ENCODE data around the gene HEXD.

The HEXD gene

DNA sequence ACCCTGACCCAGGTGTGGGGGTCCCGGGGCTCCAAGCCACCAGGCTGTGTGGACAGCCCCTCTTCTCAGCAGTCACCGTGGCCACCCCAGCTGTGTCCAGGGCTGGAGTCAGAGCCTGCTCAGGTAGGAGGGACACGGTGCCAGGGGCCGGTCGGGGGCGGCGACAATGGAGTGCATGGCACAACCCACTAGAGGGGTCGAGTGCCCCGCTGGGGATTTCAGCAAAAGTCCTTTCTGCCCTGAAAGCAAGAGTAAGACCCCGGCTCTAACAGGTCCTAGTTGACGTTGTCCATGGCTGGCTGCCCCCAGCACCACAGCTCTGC lies 35.3 kb upstream of the HEXD start:
- no peaks in the 10 kb centered on the region for H4K20me1 ChIP-seq (ENCODE audit: insufficient read depth, low read length)
- no peaks in the 10 kb centered on the region; the same call in 1 of the 2 replicates for H3K27me3 ChIP-seq (replicated peaks; ENCODE audit: insufficient read depth, low read length)
- no peaks in the 10 kb centered on the region for H3K36me3 ChIP-seq (replicated peaks; ENCODE audit: insufficient read depth, low read length)
- H2AFZ ChIP-seq (ENCODE audit: low read length), result no peak overlapping the region
- no peak overlapping the region for H3K4me3 ChIP-seq (ENCODE audit: low read length)
- no peaks in the 10 kb centered on the region for H3K9me3 ChIP-seq (replicated peaks; ENCODE audit: insufficient read depth, low read length)
- no peaks in the 10 kb centered on the region for H3K79me2 ChIP-seq (ENCODE audit: low read length)
- no peaks in the 10 kb centered on the region for H3F3A ChIP-seq (ENCODE audit: insufficient read depth, low read length)
- DNase-seq, result no peak
- no peak for TF ChIP-seq EZH2phosphoT487 (IDR thresholded peaks at IDR 0.05; ENCODE audit: low read length)
- no peak for TF ChIP-seq EZH2 (optimal IDR thresholded peaks at IDR 0.05; ENCODE audit: low read depth, low read length)
- TF ChIP-seq CTCF (IDR thresholded peaks at IDR 0.05; ENCODE audit: low read length), result no peak
- H3K4me1 ChIP-seq (ENCODE audit: low read length), result peaks cover 3% of the 10 kb centered on the region; the same call in 1 of the 2 replicates
- no peaks in the 10 kb centered on the region for H3K9me2 ChIP-seq (replicated peaks; ENCODE audit: insufficient read depth, low read length)
- H3K4me2 ChIP-seq (ENCODE audit: low read depth, low read length), result no peak overlapping the region
- no peak overlapping the region for H3K27ac ChIP-seq (ENCODE audit: low read length)
- H3K9ac ChIP-seq (ENCODE audit: low read length), result no peak overlapping the region

DNA sequence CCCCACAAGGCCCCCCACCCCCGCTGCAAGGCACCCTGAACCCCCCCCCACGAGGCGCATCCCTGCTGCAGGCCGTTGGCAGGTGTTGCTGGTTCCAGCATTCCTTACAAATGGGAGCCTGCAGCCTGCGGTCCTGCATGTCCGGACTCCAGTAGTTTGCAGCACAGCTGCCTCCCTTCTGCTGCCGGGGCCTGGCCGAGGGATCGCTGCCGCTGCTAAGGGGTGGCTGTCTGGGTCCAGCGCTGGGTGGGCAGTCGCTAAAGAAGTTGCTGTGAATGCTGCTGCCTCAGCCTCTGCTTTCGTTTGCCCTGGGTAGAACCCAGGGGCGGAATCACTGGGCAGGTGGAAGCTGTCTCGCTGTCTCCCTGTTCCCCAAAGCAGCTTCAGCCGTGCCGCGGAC lies 34.7 kb upstream of the HEXD start:
- Histone ChIP-seq H3K4me1 (ENCODE audit: low read length) (peaks cover 3% of the 10 kb centered on the region; the same call in 1 of the 2 replicates), H3K27me3 (replicated peaks; ENCODE audit: insufficient read depth, low read length) (no peaks in the 10 kb centered on the region; the same call in 1 of the 2 replicates), H3K27ac (ENCODE audit: low read length) (no peak overlapping the region), H3K79me2 (ENCODE audit: low read length) (no peaks in the 10 kb centered on the region), H3K9me3 (replicated peaks; ENCODE audit: insufficient read depth, low read length) (no peaks in the 10 kb centered on the region), H3F3A (ENCODE audit: insufficient read depth, low read length) (no peaks in the 10 kb centered on the region), H2AFZ (ENCODE audit: low read length) (no peak overlapping the region), H3K9me2 (replicated peaks; ENCODE audit: insufficient read depth, low read length) (no peaks in the 10 kb centered on the region), H3K4me2 (ENCODE audit: low read depth, low read length) (no peak overlapping the region), H4K20me1 (ENCODE audit: insufficient read depth, low read length) (no peaks in the 10 kb centered on the region), H3K4me3 (ENCODE audit: low read length) (no peak overlapping the region), H3K9ac (ENCODE audit: low read length) (no peak overlapping the region), H3K36me3 (replicated peaks; ENCODE audit: insufficient read depth, low read length) (no peaks in the 10 kb centered on the region)
- DNase-seq, result no peak
- TF ChIP-seq EZH2 (optimal IDR thresholded peaks at IDR 0.05; ENCODE audit: low read depth, low read length) (no peak), EZH2phosphoT487 (IDR thresholded peaks at IDR 0.05; ENCODE audit: low read length) (no peak), CTCF (IDR thresholded peaks at IDR 0.05; ENCODE audit: low read length) (no peak)

GRCh38 chr17:82384051-82384729 lies 34.0 kb upstream of the HEXD start:
- Histone ChIP-seq H3F3A (ENCODE audit: insufficient read depth, low read length) (no peaks in the 10 kb centered on the region), H3K36me3 (replicated peaks; ENCODE audit: insufficient read depth, low read length) (no peaks in the 10 kb centered on the region), H3K9me3 (replicated peaks; ENCODE audit: insufficient read depth, low read length) (no peaks in the 10 kb centered on the region), H3K4me2 (ENCODE audit: low read depth, low read length) (no peak overlapping the region; the same call in 1 of the 2 replicates), H3K27me3 (replicated peaks; ENCODE audit: insufficient read depth, low read length) (no peaks in the 10 kb centered on the region), H3K9me2 (replicated peaks; ENCODE audit: insufficient read depth, low read length) (no peaks in the 10 kb centered on the region), H3K79me2 (ENCODE audit: low read length) (no peaks in the 10 kb centered on the region), H3K4me3 (ENCODE audit: low read length) (no peak overlapping the region), H4K20me1 (ENCODE audit: insufficient read depth, low read length) (no peaks in the 10 kb centered on the region), H3K27ac (ENCODE audit: low read length) (no peak overlapping the region), H3K9ac (ENCODE audit: low read length) (no peak overlapping the region), H3K4me1 (ENCODE audit: low read length) (peaks cover 3% of the 10 kb centered on the region; the same call in 1 of the 2 replicates), H2AFZ (ENCODE audit: low read length) (no peak overlapping the region)
- no peak; the same call in 1 of the 2 replicates for TF ChIP-seq CTCF (IDR thresholded peaks at IDR 0.05; ENCODE audit: low read length)
- TF ChIP-seq EZH2phosphoT487 (IDR thresholded peaks at IDR 0.05; ENCODE audit: low read length), result no peak
- TF ChIP-seq EZH2 (optimal IDR thresholded peaks at IDR 0.05; ENCODE audit: low read depth, low read length), result no peak
- no peak for DNase-seq
